GM12865 (cell line): Measurements from ENCODE around the gene FBXW12.

Source experiments
- DNase-seq: peaks from one replicate; pipeline ENCODE4 v3.0.0; 2010; ENCODE audit warnings: low read depth
- H3K4me3 ChIP-seq: 2 replicates; pipeline ENCODE4 v1.5.1; 2011; ENCODE audit warnings: mild to moderate bottlenecking, low read depth, low read length, control low read depth
- CTCF ChIP-seq: IDR thresholded peaks from 2 replicates; pipeline ENCODE4 v1.5.1; 2011; ENCODE audit warnings: low read length, control low read depth, low read depth, inconsistent platforms; ENCODE audit not compliant: insufficient read depth; ENCODE audit errors: missing control alignments

The FBXW12 gene

GRCh38 chr3:48428088-48428571 lies 56.1 kb downstream of the FBXW12 start:
- TF ChIP-seq CTCF: no peak
- H3K4me3 ChIP-seq: peak overlapping the region; percentile 60; the same call in 1 of the 2 replicates
- DNase-seq: no peak

GRCh38 chr3:48428572-48429316 lies 56.7 kb downstream of the FBXW12 start:
- DNase-seq: no peak
- TF ChIP-seq CTCF: no peak
- H3K4me3 ChIP-seq: peak overlapping the region; percentile 60

- peak; percentile 52 for DNase-seq
These were observed 57.4 kb downstream of the FBXW12 start for GRCh38 chr3:48429317-48429959.

GRCh38 chr3:48429960-48430707 lies 58.1 kb downstream of the FBXW12 start, which contains the start of gene PLXNB1:
Gene PLXNB1 (minus strand): TSS chr3:48430086. CDS start chr3:48424611, 5,475 bp downstream.
- no peak for TF ChIP-seq CTCF
- no peak for DNase-seq
- peak within 1 kb of the TSS; percentile 60 for H3K4me3 ChIP-seq

More at GRCh38 chr3:48429317-48429959, 57.4 kb downstream of the FBXW12 start:
- TF ChIP-seq CTCF: no peak
- H3K4me3 ChIP-seq: peak overlapping the region; percentile 60

GRCh38 chr3:48430708-48431101 lies 58.7 kb downstream of the FBXW12 start:
- no peak for TF ChIP-seq CTCF
- H3K4me3 ChIP-seq: no peak overlapping the region
- no peak for DNase-seq

- no peak overlapping the region for H3K4me3 ChIP-seq
- no peak for TF ChIP-seq CTCF
- no peak for DNase-seq
These were observed 59.4 kb downstream of the FBXW12 start for GRCh38 chr3:48431224-48432029.
